Measurements from ENCODE around the gene SH3D21. TPM values are rescaled to one million over a fixed set of nuclear protein-coding genes. Genes with fewer than 3 reads are reported as not detected.

SH3D21 gene
- total RNA-seq: 10 to 100 TPM in 2 of 8 experiments, 1 to 10 TPM in 6; 3.7 to 14.7 (median 7.6) TPM

- peaks cover 16 to 24% of the 10 kb centered on the region in 2 donors for H3K4me1 ChIP-seq (replicated peaks in 1 of 2)
- in situ Hi-C loops (cut with MboI; ENCODE audit: low pct_unique_long_range_greater_than_20kb in 2 of 9, low sequenced_read_pairs in 9 of 9, unreplicated experiment in 9 of 9): no loop called here
- WGBS, 10 experiments: 0 to 24% (median 13%) methylated on average over 4 to 18 of the region's 65 CpGs; no CpG with 5 or more reads in 5 of the 10 experiments
- H3K27ac ChIP-seq: peak within 1 kb of the TSS; percentile 42 to 59
- H3K4me3 ChIP-seq: peak within 1 kb of the TSS; percentile 47 to 75 (median 69)
- peak; percentile 33 to 65 (median 46) for ATAC-seq (replicated peaks in 6 of 8)
Measured at GRCh38 chr1:36306210-36306901, at the start of gene SH3D21. Gene SH3D21, plus strand, starts transcription at chr1:36306368. Its CDS starts 53 bp downstream, at chr1:36306421.

DNA sequence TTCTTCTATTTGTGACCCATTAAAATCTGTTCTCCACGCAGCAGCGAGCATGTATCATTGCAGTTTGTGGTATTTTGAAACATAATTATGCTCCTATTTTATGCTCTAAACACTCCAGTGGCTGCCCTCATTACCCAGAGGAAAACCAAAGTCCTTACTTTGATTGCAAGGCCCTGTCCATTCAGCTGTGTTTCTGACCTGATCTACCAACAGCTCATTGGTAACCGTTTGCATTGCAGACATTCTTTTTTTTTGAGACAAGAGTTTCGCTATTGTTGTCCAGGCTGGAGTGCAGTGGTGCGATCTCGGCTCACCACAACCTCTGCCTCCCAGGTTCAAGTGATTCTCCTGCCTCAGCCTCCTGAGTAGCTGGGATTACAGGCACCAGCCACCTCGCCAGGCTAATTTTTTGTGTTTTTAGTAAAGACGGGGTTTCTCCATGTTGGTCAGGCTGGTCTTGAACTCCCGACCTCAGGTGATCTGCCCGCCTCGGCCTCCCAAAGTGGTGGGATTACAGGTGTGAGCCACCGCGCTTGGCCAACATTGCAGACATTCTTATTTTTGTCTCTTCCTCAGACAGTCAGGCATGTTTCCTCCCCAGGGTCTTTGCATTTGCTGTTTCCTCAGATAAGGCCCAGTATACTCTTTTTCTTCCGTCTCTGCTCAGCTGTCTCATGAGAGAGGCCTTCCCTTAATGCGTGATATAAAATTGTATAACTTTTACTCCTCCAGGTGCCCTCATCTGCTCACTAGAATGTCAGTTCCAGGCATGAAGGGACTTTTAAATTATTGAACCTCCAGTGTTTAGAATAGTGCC lies 49.4 kb upstream of the SH3D21 start:
- ATAC-seq (replicated peaks in 6 of 8): no peak
- 75 to 100% (median 89%) methylated on average over 1 to 14 of the region's 15 CpGs; no CpG with 5 or more reads in 1 of the 10 experiments for WGBS, 10 experiments
- Histone ChIP-seq H3K27ac (no peak overlapping the region), H3K4me1 (replicated peaks in 1 of 2) (peaks cover 0 to 4% of the 10 kb centered on the region in 2 donors), H3K4me3 (no peak overlapping the region)
- in situ Hi-C loops (cut with MboI; ENCODE audit: low pct_unique_long_range_greater_than_20kb in 2 of 9, low sequenced_read_pairs in 9 of 9, unreplicated experiment in 9 of 9): no loop called here

- H3K4me1 ChIP-seq (replicated peaks in 1 of 2): peaks cover 0 to 4% of the 10 kb centered on the region in 2 donors
- no peak overlapping the region for H3K27ac ChIP-seq
- H3K4me3 ChIP-seq: no peak overlapping the region
- 90 to 100% (median 100%) methylated on average over 1 to 2 of the region's 2 CpGs; no CpG with 5 or more reads in 4 of the 10 experiments for WGBS, 10 experiments
- in situ Hi-C loops (cut with MboI; ENCODE audit: low pct_unique_long_range_greater_than_20kb in 2 of 9, low sequenced_read_pairs in 9 of 9, unreplicated experiment in 9 of 9): no loop called here
- ATAC-seq (replicated peaks in 6 of 8): no peak
Measured at GRCh38 chr1:36257375-36257767, 48.8 kb upstream of the SH3D21 start.

DNA sequence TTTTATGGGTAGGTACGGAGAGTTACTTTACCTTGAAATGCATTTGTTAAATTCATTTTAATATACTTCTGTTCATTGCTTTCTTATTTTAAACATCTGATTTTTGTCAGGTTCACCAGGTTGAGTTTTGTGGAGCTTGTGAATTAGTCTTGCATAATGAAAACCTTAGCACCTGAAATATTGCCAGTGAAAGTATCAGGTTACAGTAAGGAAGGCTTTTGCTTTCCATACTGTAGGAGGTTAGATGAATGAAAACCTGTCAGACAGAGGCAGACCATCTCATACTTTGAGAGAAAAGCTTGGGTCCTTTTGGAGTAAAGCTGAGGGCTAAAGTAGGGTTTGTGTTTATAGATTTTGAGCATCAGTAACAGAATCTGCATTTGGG lies 47.2 kb upstream of the SH3D21 start:
- WGBS, 10 experiments: 50 to 100% (median 100%) methylated on average over 1 of the region's 1 CpG; no CpG with 5 or more reads in 1 of the 10 experiments
- ATAC-seq (replicated peaks in 6 of 8): no peak
- no peak overlapping the region for H3K4me3 ChIP-seq
- peaks cover 0 to 4% of the 10 kb centered on the region in 2 donors for H3K4me1 ChIP-seq (replicated peaks in 1 of 2)
- no peak overlapping the region for H3K27ac ChIP-seq
- in situ Hi-C loops (cut with MboI; ENCODE audit: low pct_unique_long_range_greater_than_20kb in 2 of 9, low sequenced_read_pairs in 9 of 9, unreplicated experiment in 9 of 9): no loop called here

DNA sequence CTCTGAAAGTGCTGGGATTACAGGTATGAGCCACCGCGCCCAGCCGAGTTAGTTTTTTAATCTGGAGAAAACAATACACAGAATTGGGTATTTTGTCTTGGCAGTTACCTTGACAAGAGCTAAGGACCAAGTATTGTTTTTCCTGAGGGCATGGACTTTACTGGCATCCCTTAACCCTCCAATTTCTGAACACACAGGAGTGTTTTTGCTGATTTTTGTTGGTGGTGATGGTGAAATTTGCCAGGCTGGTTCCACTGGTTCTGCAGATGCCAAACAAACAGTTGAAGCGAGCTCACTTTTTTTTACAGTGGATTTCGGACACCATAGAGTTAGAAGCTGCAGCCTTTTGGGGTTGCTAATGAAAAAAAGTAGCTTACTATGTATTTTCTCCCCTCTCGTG lies 37.2 kb upstream of the SH3D21 start:
- no peak for ATAC-seq (replicated peaks in 6 of 8)
- Histone ChIP-seq H3K4me1 (replicated peaks in 1 of 2) (no peaks in the 10 kb centered on the region), H3K27ac (no peak overlapping the region), H3K4me3 (no peak overlapping the region)
- WGBS, 10 experiments: 92 to 100% (median 100%) methylated on average over 1 to 6 of the region's 6 CpGs; no CpG with 5 or more reads in 2 of the 10 experiments
- in situ Hi-C loops (cut with MboI; ENCODE audit: low pct_unique_long_range_greater_than_20kb in 2 of 9, low sequenced_read_pairs in 9 of 9, unreplicated experiment in 9 of 9): no loop called here

- in situ Hi-C loops (cut with MboI; ENCODE audit: low pct_unique_long_range_greater_than_20kb in 2 of 9, low sequenced_read_pairs in 9 of 9, unreplicated experiment in 9 of 9): no loop called here
- H3K4me3 ChIP-seq: no peak overlapping the region
- ATAC-seq (replicated peaks in 6 of 8): peak in 1 of 8 experiments; percentile 63
- 44 to 100% (median 90%) methylated on average over 1 to 2 of the region's 2 CpGs; no CpG with 5 or more reads in 3 of the 10 experiments for WGBS, 10 experiments
- H3K27ac ChIP-seq: no peak overlapping the region
- no peaks in the 10 kb centered on the region for H3K4me1 ChIP-seq (replicated peaks in 1 of 2)
Measured at GRCh38 chr1:36269408-36269838, 36.7 kb upstream of the SH3D21 start.

DNA sequence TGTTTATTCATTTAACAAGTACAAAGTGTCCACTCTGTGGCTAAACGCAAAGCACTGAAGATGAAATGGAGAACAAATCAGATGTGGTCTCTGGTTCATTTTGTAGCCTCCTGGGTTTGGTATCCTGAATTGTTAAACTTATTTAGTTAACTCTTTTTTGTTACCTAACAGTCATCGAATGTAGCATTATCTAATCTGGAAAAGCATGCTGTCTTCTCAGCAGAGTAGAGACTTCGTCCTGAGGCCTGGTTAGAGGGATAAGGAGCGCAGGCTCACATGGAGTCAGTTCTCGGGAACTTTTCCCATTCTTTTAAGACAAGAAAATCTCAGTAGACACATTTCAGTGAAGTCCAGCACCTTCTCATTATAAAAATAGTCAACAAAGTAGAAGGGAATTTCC lies 33.1 kb upstream of the SH3D21 start:
- Histone ChIP-seq H3K27ac (no peak overlapping the region), H3K4me1 (replicated peaks in 1 of 2) (no peaks in the 10 kb centered on the region), H3K4me3 (no peak overlapping the region)
- in situ Hi-C loops (cut with MboI; ENCODE audit: low pct_unique_long_range_greater_than_20kb in 2 of 9, low sequenced_read_pairs in 9 of 9, unreplicated experiment in 9 of 9): no loop called here
- ATAC-seq (replicated peaks in 6 of 8): no peak
- WGBS, 10 experiments: 81 to 100% (median 93%) methylated on average over 1 to 5 of the region's 5 CpGs

- in situ Hi-C loops (cut with MboI; ENCODE audit: low pct_unique_long_range_greater_than_20kb in 2 of 9, low sequenced_read_pairs in 9 of 9, unreplicated experiment in 9 of 9): no loop called here
Measured at GRCh38 chr1:36274201-36274600, 32.0 kb upstream of the SH3D21 start.

DNA sequence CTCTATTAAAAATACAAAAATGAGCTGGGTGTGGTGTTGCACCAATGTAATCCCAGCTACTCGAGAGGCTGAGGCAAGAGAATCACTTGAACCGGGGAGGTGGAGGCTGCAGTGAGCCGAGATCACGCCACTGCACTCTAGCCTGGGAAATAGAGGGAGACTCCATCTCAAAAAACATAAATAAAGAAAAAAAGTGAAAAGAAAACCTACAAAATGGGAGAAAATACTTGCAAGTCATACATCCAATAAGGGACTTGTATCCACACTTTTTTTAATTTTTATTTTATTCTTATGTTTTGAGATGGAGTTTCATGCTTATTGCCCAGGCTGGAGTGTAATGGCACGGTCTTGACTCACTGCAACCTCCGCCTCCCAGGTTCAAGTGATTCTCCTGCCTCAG lies 29.5 kb upstream of the SH3D21 start:
- WGBS, 10 experiments: 82 to 100% (median 96%) methylated on average over 2 to 5 of the region's 6 CpGs; no CpG with 5 or more reads in 1 of the 10 experiments
- Histone ChIP-seq H3K4me1 (replicated peaks in 1 of 2) (no peaks in the 10 kb centered on the region), H3K27ac (no peak overlapping the region), H3K4me3 (no peak overlapping the region)
- ATAC-seq (replicated peaks in 6 of 8): no peak
- in situ Hi-C loops (cut with MboI; ENCODE audit: low pct_unique_long_range_greater_than_20kb in 2 of 9, low sequenced_read_pairs in 9 of 9, unreplicated experiment in 9 of 9): loop anchor here in 3 of 9 experiments (25.0 kb wide), 2 partner anchors 114 to 164 kb away; partner anchors contain the start of gene MAP7D1 (in 2 of the 3)

More at GRCh38 chr1:36274201-36274600, 32.0 kb upstream of the SH3D21 start:
- Histone ChIP-seq H3K4me3 (no peak overlapping the region), H3K4me1 (replicated peaks in 1 of 2) (no peaks in the 10 kb centered on the region), H3K27ac (no peak overlapping the region)
- no peak for ATAC-seq (replicated peaks in 6 of 8)
- 83 to 100% (median 100%) methylated on average over 1 of the region's 1 CpG; no CpG with 5 or more reads in 4 of the 10 experiments for WGBS, 10 experiments

GRCh38 chr1:36279110-36279788 lies 26.9 kb upstream of the SH3D21 start:
- H3K4me1 ChIP-seq (replicated peaks in 1 of 2): no peaks in the 10 kb centered on the region
- ATAC-seq (replicated peaks in 6 of 8): peak in 2 of 8 experiments; percentile 35 to 68
- in situ Hi-C loops (cut with MboI; ENCODE audit: low pct_unique_long_range_greater_than_20kb in 2 of 9, low sequenced_read_pairs in 9 of 9, unreplicated experiment in 9 of 9): loop anchor here in 3 of 9 experiments (25.0 kb wide), 2 partner anchors 117 to 167 kb away; partner anchors contain the start of gene MAP7D1 (in 2 of the 3)
- no peak overlapping the region for H3K27ac ChIP-seq
- WGBS, 10 experiments: 4 to 92% (median 83%) methylated on average over 1 to 2 of the region's 2 CpGs; no CpG with 5 or more reads in 1 of the 10 experiments
- no peak overlapping the region for H3K4me3 ChIP-seq

- in situ Hi-C loops (cut with MboI; ENCODE audit: low pct_unique_long_range_greater_than_20kb in 2 of 9, low sequenced_read_pairs in 9 of 9, unreplicated experiment in 9 of 9): loop anchor here in 3 of 9 experiments (25.0 kb wide), 2 partner anchors 118 to 168 kb away; partner anchors contain the start of gene MAP7D1 (in 2 of the 3)
- ATAC-seq (replicated peaks in 6 of 8): no peak
- Histone ChIP-seq H3K4me1 (replicated peaks in 1 of 2) (no peaks in the 10 kb centered on the region), H3K4me3 (no peak overlapping the region), H3K27ac (no peak overlapping the region)
- 36 to 100% (median 87%) methylated on average over 1 to 7 of the region's 7 CpGs; no CpG with 5 or more reads in 1 of the 10 experiments for WGBS, 10 experiments
Measured at GRCh38 chr1:36279789-36280296, 26.3 kb upstream of the SH3D21 start.

DNA sequence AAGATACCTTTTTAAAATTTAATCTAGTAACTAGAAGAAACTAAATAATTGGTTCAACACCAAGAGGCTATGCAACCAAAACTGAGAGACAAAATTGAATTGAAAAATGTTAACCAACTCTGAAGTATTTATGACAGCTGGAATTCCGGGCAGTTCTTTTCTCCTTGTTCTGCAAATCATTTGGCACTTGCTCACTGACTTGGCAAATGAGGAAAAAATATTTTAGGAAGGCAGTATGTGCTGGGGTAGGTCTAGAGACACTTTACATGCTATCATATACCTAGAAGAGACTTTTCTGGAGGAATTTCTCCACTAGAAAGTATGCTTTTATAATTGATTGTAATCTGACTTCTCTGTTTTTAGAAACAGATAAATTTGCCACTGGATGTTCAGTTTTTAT lies 22.1 kb upstream of the SH3D21 start:
- 50 to 100% (median 87%) methylated on average over 1 of the region's 1 CpG; no CpG with 5 or more reads in 2 of the 10 experiments for WGBS, 10 experiments
- Histone ChIP-seq H3K4me3 (no peak overlapping the region), H3K27ac (no peak overlapping the region), H3K4me1 (replicated peaks in 1 of 2) (no peaks in the 10 kb centered on the region)
- ATAC-seq (replicated peaks in 6 of 8): no peak
- in situ Hi-C loops (cut with MboI; ENCODE audit: low pct_unique_long_range_greater_than_20kb in 2 of 9, low sequenced_read_pairs in 9 of 9, unreplicated experiment in 9 of 9): loop anchor here in 3 of 9 experiments (25.0 kb wide), 2 partner anchors 122 to 172 kb away; partner anchors contain the start of gene MAP7D1 (in 2 of the 3)
